NT2/D1 (cell line): ENCODE data around the gene MYLK2.

Experiments used
- YY1 ChIP-seq: IDR thresholded peaks from 2 replicates; pipeline ENCODE4 v1.6.1; 2011; ENCODE audit not compliant: insufficient read length, insufficient read depth
- ZNF274 ChIP-seq: IDR thresholded peaks from 2 replicates; pipeline ENCODE4 v1.6.1; 2011; ENCODE audit warnings: mild to moderate bottlenecking, low read depth, low read length

DNA sequence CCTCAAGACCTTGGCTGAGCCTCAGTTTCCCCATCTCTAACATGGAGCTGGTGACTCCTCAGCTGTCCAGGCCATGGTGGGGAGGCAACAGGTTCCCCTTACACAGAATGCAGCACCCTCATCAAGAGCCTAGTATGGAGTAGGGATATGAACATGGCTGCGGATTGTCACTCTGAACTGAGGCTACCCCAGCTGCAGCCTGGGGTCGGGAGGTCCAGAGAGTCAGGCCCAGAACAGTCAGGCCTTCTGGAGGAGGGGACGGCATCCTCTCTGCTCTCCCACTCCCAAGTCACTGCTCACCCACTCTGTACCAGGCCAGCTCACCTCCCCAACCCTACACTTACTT, 27.6 kb downstream of the MYLK2 start:
- TF ChIP-seq YY1 (no peak), ZNF274 (no peak)
